ENCODE data around the gene ARHGEF28. TPM values are rescaled to one million over a fixed set of nuclear protein-coding genes. Genes with fewer than 3 reads are reported as not detected.

ARHGEF28 gene
- total RNA-seq, 2 donors from 2014 or later, result 0.24 to 0.30 TPM

GRCh38 chr5:73940026-73940425 is 314.0 kb downstream of the ARHGEF28 start:
- H3K4me1 Mint-ChIP-seq (ENCODE audit: low read depth), result no peaks in the 10 kb centered on the region
- no peaks in the 10 kb centered on the region for H3K36me3 Mint-ChIP-seq (ENCODE audit: insufficient read depth in 2 of 2)
- no peak overlapping the region for H3K27ac Mint-ChIP-seq
- ATAC-seq (replicated peaks in 1 of 2) (no peak), DNase-seq (no peak)
- no peak overlapping the region for H3K4me3 Mint-ChIP-seq
- peaks cover 3 to 4% of the 10 kb centered on the region in 2 donors for H3K9me3 Mint-ChIP-seq
- H3K27me3 Mint-ChIP-seq (ENCODE audit: low read depth), result peaks cover 13% of the 10 kb centered on the region

- H3K4me1 Mint-ChIP-seq (ENCODE audit: low read depth), result no peaks in the 10 kb centered on the region
- ATAC-seq (replicated peaks in 1 of 2) (no peak), DNase-seq (no peak)
- no peak overlapping the region for H3K4me3 Mint-ChIP-seq
- no peaks in the 10 kb centered on the region for H3K36me3 Mint-ChIP-seq (ENCODE audit: insufficient read depth in 2 of 2)
- no peak overlapping the region for H3K27ac Mint-ChIP-seq
- peaks cover 3 to 4% of the 10 kb centered on the region in 2 donors for H3K9me3 Mint-ChIP-seq
- peaks cover 8% of the 10 kb centered on the region for H3K27me3 Mint-ChIP-seq (ENCODE audit: low read depth)
Measured at GRCh38 chr5:73940801-73941200, 314.8 kb downstream of the ARHGEF28 start.

- DNase-seq (no peak), ATAC-seq (replicated peaks in 1 of 2) (no peak)
- no peak overlapping the region for H3K27ac Mint-ChIP-seq
- H3K36me3 Mint-ChIP-seq (ENCODE audit: insufficient read depth in 2 of 2), result no peaks in the 10 kb centered on the region
- peaks cover 12% of the 10 kb centered on the region for H3K27me3 Mint-ChIP-seq (ENCODE audit: low read depth)
- no peaks in the 10 kb centered on the region for H3K4me1 Mint-ChIP-seq (ENCODE audit: low read depth)
- H3K4me3 Mint-ChIP-seq, result no peak overlapping the region
- peaks cover 3 to 4% of the 10 kb centered on the region in 2 donors for H3K9me3 Mint-ChIP-seq
Measured at GRCh38 chr5:73942783-73943182, 316.8 kb downstream of the ARHGEF28 start.

GRCh38 chr5:73943397-73943796 is 317.4 kb downstream of the ARHGEF28 start:
- no peak for DNase-seq
- peaks cover 12% of the 10 kb centered on the region for H3K27me3 Mint-ChIP-seq (ENCODE audit: low read depth)
- H3K27ac Mint-ChIP-seq, result no peak overlapping the region
- peaks cover 3 to 4% of the 10 kb centered on the region in 2 donors for H3K9me3 Mint-ChIP-seq
- H3K4me3 Mint-ChIP-seq, result no peak overlapping the region
- ATAC-seq (replicated peaks in 1 of 2), result no peak
- no peaks in the 10 kb centered on the region for H3K4me1 Mint-ChIP-seq (ENCODE audit: low read depth)
- no peaks in the 10 kb centered on the region for H3K36me3 Mint-ChIP-seq (ENCODE audit: insufficient read depth in 2 of 2)

- ATAC-seq (replicated peaks in 1 of 2), result no peak
- Mint-ChIP-seq H3K4me3 (no peak overlapping the region), H3K27me3 (ENCODE audit: low read depth) (peaks cover 12% of the 10 kb centered on the region), H3K36me3 (ENCODE audit: insufficient read depth in 2 of 2) (no peaks in the 10 kb centered on the region), H3K4me1 (ENCODE audit: low read depth) (no peaks in the 10 kb centered on the region), H3K9me3 (peaks cover 3 to 4% of the 10 kb centered on the region in 2 donors), H3K27ac (no peak overlapping the region)
- no peak for DNase-seq
Measured at GRCh38 chr5:73944581-73944980, 318.6 kb downstream of the ARHGEF28 start.

DNA sequence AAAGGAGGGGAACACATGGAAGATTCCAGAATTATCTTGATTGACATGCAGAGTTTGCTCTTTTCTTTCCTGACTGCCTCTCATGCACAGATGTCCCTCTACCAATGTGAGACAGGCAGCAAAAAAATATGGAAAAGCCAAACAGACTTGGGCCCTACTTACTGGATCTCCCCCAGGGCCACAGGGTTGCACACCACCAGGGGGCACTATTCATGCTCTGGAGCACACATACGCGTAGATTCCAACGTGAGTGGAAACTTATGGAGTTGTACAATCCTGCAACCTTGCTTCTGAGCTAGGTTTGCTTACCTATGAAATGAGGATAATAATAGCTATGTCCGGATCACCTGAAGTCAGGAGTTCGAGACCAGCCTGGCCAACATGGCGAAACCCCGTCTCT is 319.5 kb downstream of the ARHGEF28 start:
- Mint-ChIP-seq H3K4me3 (no peak overlapping the region), H3K27me3 (ENCODE audit: low read depth) (peaks cover 12% of the 10 kb centered on the region), H3K36me3 (ENCODE audit: insufficient read depth in 2 of 2) (no peaks in the 10 kb centered on the region), H3K27ac (no peak overlapping the region), H3K4me1 (ENCODE audit: low read depth) (no peaks in the 10 kb centered on the region), H3K9me3 (peaks cover 3 to 4% of the 10 kb centered on the region in 2 donors)
- DNase-seq, result peak; percentile 6 to 7
- no peak for ATAC-seq (replicated peaks in 1 of 2)

DNA sequence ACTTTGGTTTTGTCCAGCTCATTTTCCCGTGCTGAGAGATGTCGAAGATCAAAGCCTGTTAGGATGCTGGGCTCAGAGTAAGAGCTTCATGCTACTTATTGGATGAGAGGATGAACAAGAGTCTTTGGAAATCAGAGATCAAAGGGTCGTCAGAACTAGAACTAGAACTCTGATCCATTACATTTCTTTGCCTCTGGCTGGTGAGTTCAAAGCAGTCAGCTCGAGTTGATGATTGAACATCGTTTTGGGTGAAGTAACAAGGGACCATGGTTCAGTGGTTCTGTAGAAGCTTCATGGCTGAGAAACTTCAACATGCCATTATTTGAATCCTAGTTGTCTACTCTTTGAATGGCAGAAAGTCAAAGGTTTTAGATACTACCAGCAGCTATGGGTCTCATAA is 320.3 kb downstream of the ARHGEF28 start:
- Mint-ChIP-seq H3K4me1 (ENCODE audit: low read depth) (no peaks in the 10 kb centered on the region), H3K36me3 (ENCODE audit: insufficient read depth in 2 of 2) (no peaks in the 10 kb centered on the region), H3K27ac (no peak overlapping the region), H3K4me3 (no peak overlapping the region), H3K9me3 (peaks cover 3 to 4% of the 10 kb centered on the region in 2 donors), H3K27me3 (ENCODE audit: low read depth) (peaks cover 12% of the 10 kb centered on the region)
- DNase-seq (no peak), ATAC-seq (replicated peaks in 1 of 2) (no peak)

- Mint-ChIP-seq H3K27ac (no peak overlapping the region), H3K9me3 (peaks cover 3 to 4% of the 10 kb centered on the region in 2 donors), H3K36me3 (ENCODE audit: insufficient read depth in 2 of 2) (no peaks in the 10 kb centered on the region), H3K4me3 (no peak overlapping the region), H3K4me1 (ENCODE audit: low read depth) (no peaks in the 10 kb centered on the region), H3K27me3 (ENCODE audit: low read depth) (peaks cover 12% of the 10 kb centered on the region)
- ATAC-seq (replicated peaks in 1 of 2) (no peak), DNase-seq (no peak)
Measured at GRCh38 chr5:73946919-73947602, 321.1 kb downstream of the ARHGEF28 start.

- peaks cover 5% of the 10 kb centered on the region for H3K27me3 Mint-ChIP-seq (ENCODE audit: low read depth)
- no peak for ATAC-seq (replicated peaks in 1 of 2)
- no peaks in the 10 kb centered on the region for H3K4me1 Mint-ChIP-seq (ENCODE audit: low read depth)
- peaks cover 2 to 4% of the 10 kb centered on the region in 2 donors for H3K9me3 Mint-ChIP-seq
- H3K27ac Mint-ChIP-seq, result no peak overlapping the region
- no peak for DNase-seq
- no peak overlapping the region for H3K4me3 Mint-ChIP-seq
- no peaks in the 10 kb centered on the region for H3K36me3 Mint-ChIP-seq (ENCODE audit: insufficient read depth in 2 of 2)
Measured at GRCh38 chr5:73947906-73948640, 322.1 kb downstream of the ARHGEF28 start.

GRCh38 chr5:73948720-73949119 is 322.7 kb downstream of the ARHGEF28 start:
- Mint-ChIP-seq H3K36me3 (ENCODE audit: insufficient read depth in 2 of 2) (no peaks in the 10 kb centered on the region), H3K4me3 (no peak overlapping the region), H3K4me1 (ENCODE audit: low read depth) (no peaks in the 10 kb centered on the region)

DNA sequence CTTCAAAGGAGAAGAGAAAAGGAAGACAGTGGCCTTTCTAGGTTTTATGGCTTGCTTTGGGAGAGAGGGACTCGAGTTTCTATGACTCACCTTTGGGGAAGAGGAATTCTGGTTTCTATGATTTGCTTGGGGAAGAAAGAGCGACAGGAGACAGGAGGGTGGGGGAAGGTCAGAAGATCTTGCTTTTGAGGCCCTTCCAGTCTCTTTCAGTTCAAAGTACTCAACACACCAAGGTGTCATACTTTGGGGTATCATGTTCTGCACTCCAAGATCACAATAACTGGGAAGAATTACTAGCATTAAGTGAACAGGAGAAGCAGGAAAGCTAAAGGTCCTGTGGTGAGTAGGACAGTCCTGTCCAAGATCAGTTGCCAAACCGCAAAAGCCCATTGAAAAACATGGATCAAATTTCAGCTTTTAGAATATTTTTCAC is 324.5 kb downstream of the ARHGEF28 start:
- H3K4me3 Mint-ChIP-seq, result no peak overlapping the region
- H3K27ac Mint-ChIP-seq, result no peak overlapping the region
- H3K4me1 Mint-ChIP-seq (ENCODE audit: low read depth), result no peaks in the 10 kb centered on the region
- ATAC-seq (replicated peaks in 1 of 2) (no peak), DNase-seq (no peak)
- no peaks in the 10 kb centered on the region for H3K9me3 Mint-ChIP-seq
- peaks cover 5% of the 10 kb centered on the region for H3K27me3 Mint-ChIP-seq (ENCODE audit: low read depth)
- no peaks in the 10 kb centered on the region for H3K36me3 Mint-ChIP-seq (ENCODE audit: insufficient read depth in 2 of 2)

More at GRCh38 chr5:73948720-73949119, 322.7 kb downstream of the ARHGEF28 start:
- peaks cover 2 to 4% of the 10 kb centered on the region in 2 donors for H3K9me3 Mint-ChIP-seq
- peaks cover 5% of the 10 kb centered on the region for H3K27me3 Mint-ChIP-seq (ENCODE audit: low read depth)
- DNase-seq (no peak), ATAC-seq (replicated peaks in 1 of 2) (no peak)
- no peak overlapping the region for H3K27ac Mint-ChIP-seq

- Mint-ChIP-seq H3K27ac (no peak overlapping the region), H3K36me3 (ENCODE audit: insufficient read depth in 2 of 2) (no peaks in the 10 kb centered on the region), H3K27me3 (ENCODE audit: low read depth) (peaks cover 5% of the 10 kb centered on the region), H3K9me3 (no peaks in the 10 kb centered on the region), H3K4me3 (no peak overlapping the region), H3K4me1 (ENCODE audit: low read depth) (no peaks in the 10 kb centered on the region)
- ATAC-seq (replicated peaks in 1 of 2), result no peak
- no peak for DNase-seq
Measured at GRCh38 chr5:73950912-73951430, 325.0 kb downstream of the ARHGEF28 start.

GRCh38 chr5:73952872-73953271 is 326.9 kb downstream of the ARHGEF28 start:
- Mint-ChIP-seq H3K27me3 (ENCODE audit: low read depth) (peaks cover 12% of the 10 kb centered on the region), H3K27ac (no peak overlapping the region), H3K4me1 (ENCODE audit: low read depth) (no peaks in the 10 kb centered on the region), H3K36me3 (ENCODE audit: insufficient read depth in 2 of 2) (no peaks in the 10 kb centered on the region), H3K4me3 (no peak overlapping the region), H3K9me3 (no peaks in the 10 kb centered on the region)
- ATAC-seq (replicated peaks in 1 of 2), result no peak
- DNase-seq, result no peak

Measured in activated T-cell treated with anti-CD3 and anti-CD28 coated beads, Interleukin-2, amount 50 U/mL, for 72 hours (primary cell).